VCaP (cell line): Measurements from ENCODE around the gene THBS2.

ENCODE experiments used
- H3K27ac ChIP-seq: fragments of 450-650 bp; 2 replicates; pipeline ENCODE4 v1.5.1; 2017
- CTCF ChIP-seq: fragments of 450-650 bp; conservative IDR thresholded peaks from 2 replicates; pipeline ENCODE4 v1.5.1; 2017; ENCODE audit warnings: mild to moderate bottlenecking, moderate library complexity

The THBS2 gene

DNA sequence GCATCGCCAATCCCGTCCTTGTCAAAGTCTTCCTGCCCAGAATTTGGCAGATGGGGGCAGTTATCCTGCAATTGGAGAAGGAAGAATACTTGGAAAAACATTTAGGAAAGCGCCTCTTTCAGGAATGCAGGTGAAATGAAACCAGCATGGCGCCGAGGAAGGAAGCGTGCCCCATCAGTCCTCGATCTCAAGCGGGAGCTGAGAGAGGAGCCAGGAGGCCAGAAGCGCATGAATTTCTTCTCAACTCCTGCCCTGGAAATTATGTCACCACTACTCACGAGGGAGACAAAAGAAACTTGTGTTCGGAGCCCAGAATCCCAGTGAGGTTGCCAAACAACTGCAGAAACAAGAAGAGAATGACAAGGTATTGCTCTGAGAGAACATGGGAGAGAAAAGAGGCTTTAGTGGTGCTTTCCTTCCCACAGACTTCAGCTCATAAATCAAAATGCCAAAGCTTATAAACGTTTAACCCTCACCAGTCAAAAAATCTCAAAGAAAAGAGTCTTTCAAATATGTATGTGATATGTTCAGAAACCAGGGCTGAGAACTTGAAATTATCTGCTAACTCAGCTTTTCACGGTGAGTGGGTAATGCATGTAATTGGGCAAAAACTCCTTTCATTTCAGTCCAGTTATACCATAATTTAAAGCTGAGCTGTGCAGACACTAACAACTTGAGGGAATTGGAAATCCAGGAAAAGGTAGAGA, 23.9 kb downstream of the THBS2 start:
- no peak overlapping the region for H3K27ac ChIP-seq
- TF ChIP-seq CTCF, result no peak

DNA sequence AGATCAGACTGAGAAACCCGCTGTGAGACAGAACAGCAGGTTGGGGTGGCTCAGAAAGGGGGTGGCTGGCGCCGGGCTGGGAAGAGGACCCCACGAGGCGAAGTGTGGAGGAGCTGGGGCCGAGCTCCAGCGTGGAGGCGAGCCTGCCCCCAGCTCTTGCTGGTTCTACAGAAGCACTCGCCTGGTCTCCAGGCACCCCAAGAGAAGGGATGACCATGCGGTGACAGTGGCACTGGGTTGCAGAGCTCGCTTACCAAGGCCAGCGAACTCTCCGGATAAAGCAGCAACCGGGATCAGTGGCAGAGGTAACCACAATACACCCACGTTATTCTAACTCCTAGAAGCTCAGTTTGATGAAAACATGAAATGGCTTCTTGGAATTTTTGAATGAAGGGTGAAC, 26.5 kb downstream of the THBS2 start:
- no peak for TF ChIP-seq CTCF
- H3K27ac ChIP-seq, result no peak overlapping the region

DNA sequence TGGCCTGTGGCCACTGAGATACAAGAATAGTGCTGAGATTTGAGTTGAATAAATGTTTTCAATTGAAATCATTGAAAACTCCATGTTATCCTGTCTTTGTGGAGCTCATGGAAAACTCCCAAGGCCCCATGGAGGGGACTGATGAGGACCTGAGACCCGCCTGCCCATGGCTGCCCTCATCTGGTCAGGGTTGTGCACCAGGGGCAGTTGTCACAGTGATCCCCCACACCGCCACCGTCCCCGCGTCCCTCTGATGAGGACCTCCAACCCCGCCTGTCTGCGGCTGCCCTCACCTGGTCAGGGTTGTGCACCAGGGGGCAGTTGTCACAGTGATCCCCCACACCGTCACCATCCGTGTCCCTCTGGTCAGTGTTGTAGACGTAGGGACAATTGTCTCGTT, 27.8 kb downstream of the THBS2 start:
- TF ChIP-seq CTCF, result no peak
- no peak overlapping the region for H3K27ac ChIP-seq

- TF ChIP-seq CTCF, result no peak
- H3K27ac ChIP-seq, result no peak overlapping the region
Observed at GRCh38 chr6:169225131-169225576, 28.5 kb downstream of the THBS2 start.

GRCh38 chr6:169224716-169225115, 28.9 kb downstream of the THBS2 start:
- TF ChIP-seq CTCF, result no peak
- H3K27ac ChIP-seq, result no peak overlapping the region

DNA sequence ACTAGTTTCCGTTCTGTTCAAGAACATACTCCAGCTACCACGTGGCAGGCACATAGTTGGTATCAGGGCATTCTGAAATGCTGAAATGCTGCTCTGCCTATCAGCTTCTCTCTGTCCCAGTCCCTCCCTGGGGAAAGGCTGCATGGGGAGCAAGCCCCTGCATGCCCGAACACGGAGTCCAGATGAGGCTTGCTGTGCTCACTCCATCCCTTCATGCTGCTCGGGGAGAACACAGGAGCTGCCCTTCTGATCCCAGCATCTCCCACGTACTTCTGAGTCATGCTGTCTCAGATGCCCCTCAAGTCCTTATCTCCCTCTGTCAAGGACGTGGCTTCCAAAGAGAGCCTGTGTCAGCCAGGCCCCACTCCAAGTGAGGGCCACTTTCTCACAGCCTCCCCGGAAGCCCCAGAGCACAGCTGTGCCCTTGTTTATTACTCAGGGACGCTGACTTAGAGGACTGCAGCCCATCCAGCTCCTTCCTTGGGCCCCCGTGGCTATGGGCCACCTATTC, 29.4 kb downstream of the THBS2 start:
- H3K27ac ChIP-seq, result no peak overlapping the region
- no peak for TF ChIP-seq CTCF

DNA sequence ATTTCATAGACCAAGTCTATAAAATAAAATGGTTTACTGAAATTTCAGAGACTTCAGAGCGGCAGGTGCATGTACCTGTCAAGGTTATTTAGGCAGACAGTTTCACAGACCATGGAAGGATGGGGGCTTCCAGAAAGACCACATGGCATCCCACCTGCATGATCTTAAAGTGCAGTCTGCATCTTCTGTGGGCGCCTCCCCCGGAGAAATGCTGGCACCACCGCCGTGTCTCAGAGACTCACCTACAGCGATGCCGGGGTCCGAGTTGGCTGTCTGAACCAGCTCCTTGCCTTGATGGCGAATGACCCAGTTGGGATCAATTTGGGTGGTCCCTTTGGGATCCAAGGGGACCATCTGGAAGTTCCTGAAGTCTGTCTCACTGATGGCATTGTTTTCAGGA, 30.6 kb downstream of the THBS2 start:
- no peak overlapping the region for H3K27ac ChIP-seq
- no peak for TF ChIP-seq CTCF
